Panc1 (cell line): Measurements from ENCODE around the gene ELFN2. TPM values are rescaled to one million over a fixed set of nuclear protein-coding genes. Genes with fewer than 3 reads are reported as not detected.

Experiments used
- ATAC-seq: fragments of 200-7000 bp; cut with Tn5 transposase; 2 replicates; pipeline ENCODE4 v1.9.1; 2020; ENCODE audit warnings: mild to moderate bottlenecking, moderate library complexity
- BruUV-seq: library from RNA; stranded (reverse); fragments of 400-500 nt; replicated peaks from 2 replicates; lab custom pipeline; 2021; lab: Mats Ljungman, UMichigan
- CTCF ChIA-PET: fragments of 300-600 bp; sonication (Branson Sonifier 250); formaldehyde crosslinking; loops from one replicate; lab custom pipeline; 2022; ENCODE audit warnings: antibody characterized with exemption; lab: Charles Lee
- POLR2A ChIA-PET: fragments of 300-600 bp; sonication (Branson Sonifier 250); formaldehyde crosslinking; loops from one replicate; lab custom pipeline; 2022; ENCODE audit warnings: antibody characterized with exemption; lab: Charles Lee
- DNase-seq: peaks from one replicate; pipeline ENCODE4 v3.0.0-alpha.2; 2010; ENCODE audit warnings: low read depth, low spot score
- H3K27ac ChIP-seq: 2 replicates; pipeline ENCODE4 v1.5.1; 2011; ENCODE audit warnings: mild to moderate bottlenecking, low read length, inconsistent platforms
- H3K27me3 ChIP-seq: fragments of 200-500 bp; sonication (Bioruptor generic); 2 replicates; pipeline ENCODE4 v1.6.0; 2014; ENCODE audit warnings: low read length, inconsistent platforms; ENCODE audit not compliant: control insufficient read depth, insufficient read depth
- H3K36me3 ChIP-seq: fragments of 200-500 bp; sonication (Bioruptor generic); 2 replicates; pipeline ENCODE4 v1.5.1; 2014; ENCODE audit warnings: inconsistent platforms, mild to moderate bottlenecking, low read length, moderate library complexity; ENCODE audit not compliant: control insufficient read depth, insufficient read depth
- H3K4me1 ChIP-seq: 2 replicates; pipeline ENCODE4 v1.5.1; 2011; ENCODE audit warnings: inconsistent platforms, mild to moderate bottlenecking, low read length, moderate library complexity; ENCODE audit not compliant: control insufficient read depth, insufficient read depth
- H3K4me3 ChIP-seq, 2 experiments: 2 replicates each; pipeline ENCODE4 v1.5.1; 2011 to 2012; ENCODE audit warnings: low read depth in 2 of 2, low read length in 2 of 2, mild to moderate bottlenecking in 2 of 2, inconsistent platforms in 1 of 2, moderate library complexity in 1 of 2
- H3K9me3 ChIP-seq: fragments of 200-500 bp; sonication (Bioruptor generic); 2 replicates; pipeline ENCODE4 v1.5.1; 2014; ENCODE audit warnings: low read depth, mild to moderate bottlenecking, inconsistent platforms, low read length, moderate library complexity; ENCODE audit not compliant: control insufficient read depth, insufficient read depth
- CTCF ChIP-seq: fragments of 450-650 bp; IDR thresholded peaks from 2 replicates; pipeline ENCODE4 v1.5.1; 2017; ENCODE audit warnings: mild to moderate bottlenecking
- POLR2AphosphoS5 ChIP-seq: IDR thresholded peaks from 2 replicates; pipeline ENCODE4 v1.6.1; 2012; ENCODE audit warnings: mild to moderate bottlenecking, low read depth, low read length, moderate library complexity
- REST ChIP-seq, 2 experiments: IDR thresholded peaks; 2 replicates each; pipeline ENCODE4 v1.6.1; 2011 to 2012; ENCODE audit warnings: low read depth in 2 of 2, control low read depth in 1 of 2, low read length in 1 of 2, mild to moderate bottlenecking in 1 of 2, moderate library complexity in 1 of 2; ENCODE audit not compliant: insufficient read depth in 1 of 2
- SIN3A ChIP-seq: IDR thresholded peaks from 2 replicates; pipeline ENCODE4 v1.6.1; 2012; ENCODE audit warnings: low read depth, mild to moderate bottlenecking, low read length, moderate library complexity, borderline replicate concordance; ENCODE audit not compliant: insufficient read depth
- TCF7L2 ChIP-seq: IDR thresholded peaks from 2 replicates; pipeline ENCODE4 v1.6.1; 2011; ENCODE audit warnings: mild to moderate bottlenecking, low read depth, low read length, inconsistent platforms
- in situ Hi-C: cut with HindIII; loops from 2 replicates; pipeline ENCODE4 v1.10.0; 2016; ENCODE audit warnings: low sequenced_read_pairs, low pct_unique_long_range_greater_than_20kb
- intact Hi-C: fragments of 100-400 bp; cut with micrococcal nuclease; formaldehyde crosslinking; loops from one replicate; pipeline ENCODE4 v1.10.0; 2022; ENCODE audit not compliant: unreplicated experiment
- total RNA-seq: library from RNA; stranded (reverse); gene quantifications from one replicate; pipeline ENCODE4 v1.2.1, GENCODE V29; 2021; ENCODE audit not compliant: unreplicated experiment

The ELFN2 gene
- total RNA-seq, 1 experiment from 2014 or later: 2.9 TPM

- BruUV-seq: no TSS peak
- Histone ChIP-seq H3K27ac (no peak overlapping the region), H3K27me3 (no peaks in the 10 kb centered on the region), H3K9me3 (no peaks in the 10 kb centered on the region), H3K4me1 (no peaks in the 10 kb centered on the region), H3K4me3 (no peak overlapping the region), H3K36me3 (no peaks in the 10 kb centered on the region)
- in situ Hi-C loops (no loop called here), intact Hi-C loops (no loop called here)
- DNase-seq (no peak), ATAC-seq (no peak)
- CTCF ChIA-PET: no interaction called here
- POLR2A ChIA-PET: no interaction called here
- no peak for TF ChIP-seq CTCF
- TF ChIP-seq SIN3A: no peak
- TF ChIP-seq TCF7L2: no peak
- no peak for TF ChIP-seq POLR2AphosphoS5
- TF ChIP-seq REST (IDR thresholded peaks at IDR 0.05; ENCODE audit: insufficient read depth in 1 of 2, low read depth in 2 of 2, low read length in 1 of 2): no peak
Measured at GRCh38 chr22:37392721-37393328, 34.5 kb downstream of the ELFN2 start.

- ATAC-seq: no peak
- H3K4me3 ChIP-seq: no peak overlapping the region
- CTCF ChIA-PET: no interaction called here
- H3K36me3 ChIP-seq: no peaks in the 10 kb centered on the region
- H3K9me3 ChIP-seq: no peaks in the 10 kb centered on the region
- POLR2A ChIA-PET: no interaction called here
- BruUV-seq: no TSS peak
- no peak for TF ChIP-seq POLR2AphosphoS5
- no peak for TF ChIP-seq SIN3A
- no peak for TF ChIP-seq CTCF
- TF ChIP-seq TCF7L2: no peak
- no peak for TF ChIP-seq REST (IDR thresholded peaks at IDR 0.05; ENCODE audit: insufficient read depth in 1 of 2, low read depth in 2 of 2, low read length in 1 of 2)
- no peaks in the 10 kb centered on the region for H3K27me3 ChIP-seq
- intact Hi-C loops: no loop called here
- no peak overlapping the region for H3K27ac ChIP-seq
- in situ Hi-C loops: no loop called here
- H3K4me1 ChIP-seq: no peaks in the 10 kb centered on the region
- DNase-seq: no peak
Measured at GRCh38 chr22:37391702-37392101, 35.6 kb downstream of the ELFN2 start.
